BLaER1 (cell line): ENCODE data around the gene VPS37B.
A peak's percentile ranks its signal among the peaks of the same experiment; 100 is the strongest.
"Not testable (repeated sequence)": the region's sequence is repeated elsewhere in the genome, so short reads cannot be mapped to it uniquely, and the experiment has no call there.

Experiments
- H3K27ac ChIP-seq: shearing (Covaris generic); formaldehyde crosslinking; 2 replicates; pipeline ENCODE4 v1.8.1; 2022
- H3K27me3 ChIP-seq: shearing (Covaris generic); formaldehyde crosslinking; 2 replicates; pipeline ENCODE4 v1.8.1; 2022
- H3K36me3 ChIP-seq: shearing (Covaris generic); formaldehyde crosslinking; 2 replicates; pipeline ENCODE4 v1.8.1; 2022
- H3K4me1 ChIP-seq: shearing (Covaris generic); formaldehyde crosslinking; 2 replicates; pipeline ENCODE4 v1.8.1; 2022
- H3K4me2 ChIP-seq: shearing (Covaris generic); formaldehyde crosslinking; 2 replicates; pipeline ENCODE4 v1.8.1; 2022
- H3K4me3 ChIP-seq: shearing (Covaris generic); formaldehyde crosslinking; 2 replicates; pipeline ENCODE4 v1.8.1; 2022
- H3K9ac ChIP-seq: shearing (Covaris generic); formaldehyde crosslinking; 2 replicates; pipeline ENCODE4 v1.8.1; 2022
- H3K9me3 ChIP-seq: shearing (Covaris generic); formaldehyde crosslinking; 2 replicates; pipeline ENCODE4 v1.8.1; 2022
- H4K20me1 ChIP-seq: shearing (Covaris generic); formaldehyde crosslinking; 2 replicates; pipeline ENCODE4 v1.8.1; 2022
- Cebpa-rat ChIP-seq: shearing (Covaris generic); IDR thresholded peaks from 2 replicates; pipeline ENCODE4 v1.8.1; 2022

Gene VPS37B

DNA sequence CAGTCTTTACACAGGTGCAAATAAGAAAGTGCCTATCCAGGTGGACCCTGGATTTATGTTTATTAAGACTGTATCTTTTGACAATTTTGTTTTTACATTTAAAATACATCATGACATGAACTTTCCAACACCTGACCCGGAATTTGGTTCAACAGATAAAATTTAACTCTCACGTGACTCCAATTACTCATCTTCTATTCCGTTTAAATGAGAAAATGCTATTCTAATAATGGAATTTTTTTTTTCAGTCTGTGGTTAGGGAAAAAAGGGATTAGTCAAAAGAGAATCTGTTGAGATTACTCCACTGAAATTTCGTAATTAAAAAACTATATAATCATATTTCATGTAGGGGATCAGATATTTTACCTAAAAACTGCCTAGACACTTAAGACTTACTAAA lies 11.1 kb downstream of the VPS37B start:
- H3K9me3 ChIP-seq: no peaks in the 10 kb centered on the region
- H3K9ac ChIP-seq: no peak overlapping the region
- peak overlapping the region; percentile 70; the same call in 1 of the 2 replicates for H3K27ac ChIP-seq
- no peak for TF ChIP-seq Cebpa-rat
- peak overlapping the region; percentile 96 for H3K4me2 ChIP-seq
- peaks cover 99% of the 10 kb centered on the region for H3K4me1 ChIP-seq
- H4K20me1 ChIP-seq: peaks cover 82% of the 10 kb centered on the region
- H3K27me3 ChIP-seq: no peaks in the 10 kb centered on the region
- 0 out of 2 replicates have a peak, but pooled peaks cover 5% of the 10 kb centered on the region for H3K36me3 ChIP-seq
- 0 out of 2 replicates have a peak overlapping the region, but pooled peaks have one; percentile 9 for H3K4me3 ChIP-seq

DNA sequence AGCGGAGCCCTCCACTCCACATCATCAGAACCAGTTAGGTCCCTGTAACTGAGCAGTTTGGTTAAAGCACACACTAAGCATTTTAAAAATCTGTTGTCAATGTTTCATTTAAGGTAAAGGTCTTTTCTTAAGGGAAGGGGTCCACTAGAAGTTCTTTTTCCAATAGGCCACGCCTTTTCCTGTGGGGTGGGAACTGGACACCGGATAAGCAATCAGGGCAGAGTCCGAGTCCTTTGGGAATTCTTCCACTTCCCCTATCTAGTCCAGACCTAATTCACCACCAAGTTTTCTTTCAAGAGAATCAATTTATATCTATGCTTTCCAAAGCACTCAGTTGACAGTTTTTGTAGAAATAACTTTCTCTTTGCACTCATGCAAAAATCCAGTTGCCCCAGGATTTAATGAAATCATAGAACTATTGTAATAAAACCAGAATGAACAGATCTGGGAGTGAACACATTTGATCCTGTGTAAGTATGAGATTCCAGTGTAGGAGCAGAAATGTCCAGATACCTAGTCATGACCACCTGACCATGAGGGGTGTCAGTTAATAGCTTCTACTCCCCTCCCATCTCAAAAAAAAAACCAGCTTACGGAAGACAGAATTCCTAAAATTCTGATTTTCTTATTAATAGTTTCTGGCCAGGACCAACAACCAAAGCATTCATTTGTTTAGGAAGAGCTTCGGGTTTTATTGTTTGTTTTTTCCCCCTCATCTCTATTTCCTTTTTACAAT lies 11.7 kb downstream of the VPS37B start:
- Histone ChIP-seq H3K9ac (no peak overlapping the region; the same call in 1 of the 2 replicates), H3K36me3 (0 out of 2 replicates have a peak, but pooled peaks cover 11% of the 10 kb centered on the region), H3K27ac (peak overlapping the region; percentile 70), H3K4me1 (peaks cover 99% of the 10 kb centered on the region), H3K4me2 (peak overlapping the region; percentile 96), H3K4me3 (0 out of 2 replicates have a peak overlapping the region, but pooled peaks have one; percentile 9), H3K9me3 (no peaks in the 10 kb centered on the region), H3K27me3 (no peaks in the 10 kb centered on the region), H4K20me1 (peaks cover 83% of the 10 kb centered on the region)
- TF ChIP-seq Cebpa-rat: no peak

DNA sequence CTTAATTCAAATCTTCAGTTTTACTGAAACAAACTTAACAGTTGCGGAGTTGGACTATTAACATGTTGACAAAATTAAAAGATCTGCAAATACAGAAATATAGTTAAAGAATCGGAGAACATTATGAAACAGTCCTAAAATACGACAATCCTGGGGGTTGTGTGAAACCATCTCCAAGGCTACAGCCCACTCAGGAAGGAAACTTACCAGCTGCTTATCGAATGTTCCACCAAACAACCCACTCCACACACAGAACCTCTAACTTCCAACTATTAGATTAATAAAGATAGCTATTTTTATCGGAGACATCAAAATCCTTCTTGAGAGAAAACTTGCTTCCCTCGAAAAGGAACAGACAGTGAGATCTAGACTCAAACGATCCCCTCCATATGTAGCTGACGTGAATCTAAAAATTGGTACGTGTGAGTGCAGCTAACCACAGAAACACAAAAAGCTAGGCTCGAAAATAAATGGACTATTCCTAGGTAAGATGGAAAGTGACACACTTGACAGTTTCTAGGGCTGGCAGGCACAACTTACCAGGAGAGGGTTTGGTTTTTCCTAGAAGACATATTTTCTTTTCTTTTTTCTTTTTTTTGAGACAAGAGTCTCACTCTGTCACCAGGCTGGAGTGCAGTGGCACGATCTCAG lies 12.9 kb downstream of the VPS37B start:
- Histone ChIP-seq H3K4me2 (peak overlapping the region; percentile 96), H4K20me1 (peaks cover 85% of the 10 kb centered on the region), H3K36me3 (0 out of 2 replicates have a peak, but pooled peaks cover 22% of the 10 kb centered on the region), H3K27me3 (no peaks in the 10 kb centered on the region), H3K9ac (peak overlapping the region; percentile 65), H3K4me3 (peak overlapping the region; percentile 38), H3K9me3 (no peaks in the 10 kb centered on the region), H3K27ac (peak overlapping the region; percentile 70), H3K4me1 (peaks cover 99% of the 10 kb centered on the region)
- TF ChIP-seq Cebpa-rat: no peak

DNA sequence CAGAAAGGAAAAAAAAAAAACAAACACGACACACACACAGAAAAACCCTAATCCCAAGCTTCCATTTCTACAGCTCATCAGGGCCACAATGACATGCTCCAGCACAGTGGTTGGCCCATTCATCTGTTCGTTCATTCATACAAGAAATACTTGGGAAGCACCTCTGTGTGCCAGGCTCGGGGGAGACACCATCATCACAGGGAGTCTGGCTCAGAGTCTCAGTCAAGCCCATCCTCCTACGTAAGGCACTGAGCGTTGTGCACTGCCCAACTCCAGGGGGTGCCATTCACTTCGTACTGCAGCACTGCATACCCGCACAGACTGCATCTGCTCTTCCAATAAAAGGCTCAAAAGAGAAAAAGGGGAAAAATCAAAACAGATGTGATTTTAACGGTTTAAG lies 15.3 kb downstream of the VPS37B start:
- H3K4me3 ChIP-seq: no peak overlapping the region
- no peak for TF ChIP-seq Cebpa-rat
- H3K27me3 ChIP-seq: no peaks in the 10 kb centered on the region
- peaks cover 99% of the 10 kb centered on the region for H3K4me1 ChIP-seq
- peaks cover 89% of the 10 kb centered on the region for H4K20me1 ChIP-seq
- H3K9ac ChIP-seq: peak overlapping the region; percentile 52; the same call in 1 of the 2 replicates
- H3K27ac ChIP-seq: peak overlapping the region; percentile 66
- peak overlapping the region; percentile 96 for H3K4me2 ChIP-seq
- no peaks in the 10 kb centered on the region for H3K9me3 ChIP-seq
- H3K36me3 ChIP-seq: 0 out of 2 replicates have a peak, but pooled peaks cover 27% of the 10 kb centered on the region

DNA sequence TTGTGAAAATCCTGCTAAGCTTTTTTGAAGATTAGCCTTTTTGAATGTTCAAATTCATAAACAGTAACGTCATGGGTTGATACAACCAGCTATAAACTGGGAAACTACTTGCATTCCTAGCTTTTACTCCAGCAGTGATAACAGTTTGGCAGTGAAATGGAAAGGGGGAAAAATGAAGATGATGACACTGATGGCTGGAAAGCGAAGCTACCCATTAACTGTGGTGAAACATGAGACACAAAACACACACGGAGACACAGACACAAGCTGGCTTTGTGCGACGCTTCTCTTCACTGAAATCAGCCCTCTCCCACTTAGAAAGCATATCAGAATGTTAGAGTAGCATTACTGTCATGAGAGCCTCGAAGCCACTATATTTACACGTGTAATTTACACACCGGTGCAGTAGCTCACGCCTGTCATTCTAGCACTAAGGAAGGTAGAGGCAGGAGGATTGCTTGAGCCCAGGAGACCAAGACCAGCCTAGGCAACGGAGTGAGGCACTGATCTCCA lies 15.7 kb downstream of the VPS37B start:
- no peaks in the 10 kb centered on the region for H3K27me3 ChIP-seq
- peaks cover 89% of the 10 kb centered on the region for H4K20me1 ChIP-seq
- H3K4me2 ChIP-seq: peak overlapping the region; percentile 96
- H3K9me3 ChIP-seq: no peaks in the 10 kb centered on the region
- H3K27ac ChIP-seq: peak overlapping the region; percentile 66
- peaks cover 100% of the 10 kb centered on the region for H3K4me1 ChIP-seq
- 0 out of 2 replicates have a peak, but pooled peaks cover 27% of the 10 kb centered on the region for H3K36me3 ChIP-seq
- no peak overlapping the region for H3K4me3 ChIP-seq
- H3K9ac ChIP-seq: peak overlapping the region; percentile 52; the same call in 1 of the 2 replicates
- TF ChIP-seq Cebpa-rat: no peak

DNA sequence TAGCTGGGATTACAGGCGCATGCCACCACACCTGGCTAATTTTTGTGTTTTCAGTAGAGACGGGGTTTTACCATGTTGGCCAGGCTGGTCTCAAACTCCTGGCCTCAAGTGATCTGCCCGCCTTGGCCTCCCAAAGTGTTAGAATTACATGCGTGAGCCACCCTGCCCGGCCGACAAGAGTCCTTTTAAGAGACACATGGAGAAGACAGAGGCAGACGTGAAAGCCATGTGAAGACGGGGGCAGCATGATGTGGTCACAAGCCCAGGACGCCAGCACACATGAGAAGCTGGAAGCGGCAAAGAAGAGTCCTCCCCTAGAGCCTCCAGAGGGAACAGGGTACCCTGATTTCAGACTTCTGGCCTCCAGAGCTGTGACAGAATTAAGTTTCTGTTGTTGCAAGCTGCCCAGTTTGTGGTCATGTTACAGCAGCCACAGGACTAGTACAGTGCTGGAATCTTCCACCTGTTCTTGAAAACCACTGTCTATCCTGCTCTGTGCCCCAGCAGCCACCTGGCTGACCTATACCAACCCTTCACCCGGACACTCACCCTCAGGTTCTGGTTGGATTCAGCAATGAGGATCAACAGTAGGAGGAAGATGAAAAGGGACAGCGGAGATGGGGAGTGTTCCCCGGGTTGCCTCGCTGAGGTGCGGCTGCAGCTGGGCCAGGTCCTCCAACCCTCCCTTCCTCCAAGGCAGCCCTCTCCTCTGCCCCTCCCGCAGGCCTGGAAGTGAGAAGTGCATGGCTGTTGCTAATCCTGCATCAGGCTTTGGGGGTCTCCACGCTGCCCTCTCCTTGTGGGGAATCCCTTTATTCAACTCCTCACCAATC lies 16.9 kb downstream of the VPS37B start:
- Histone ChIP-seq H3K9ac (peak overlapping the region; percentile 33; the same call in 1 of the 2 replicates), H4K20me1 (peaks cover 78% of the 10 kb centered on the region), H3K36me3 (0 out of 2 replicates have a peak, but pooled peaks cover 27% of the 10 kb centered on the region), H3K27me3 (no peaks in the 10 kb centered on the region), H3K27ac (peak overlapping the region; percentile 60), H3K9me3 (no peaks in the 10 kb centered on the region), H3K4me1 (peaks cover 100% of the 10 kb centered on the region), H3K4me2 (peak overlapping the region; percentile 96), H3K4me3 (no peak overlapping the region)
- no peak for TF ChIP-seq Cebpa-rat

DNA sequence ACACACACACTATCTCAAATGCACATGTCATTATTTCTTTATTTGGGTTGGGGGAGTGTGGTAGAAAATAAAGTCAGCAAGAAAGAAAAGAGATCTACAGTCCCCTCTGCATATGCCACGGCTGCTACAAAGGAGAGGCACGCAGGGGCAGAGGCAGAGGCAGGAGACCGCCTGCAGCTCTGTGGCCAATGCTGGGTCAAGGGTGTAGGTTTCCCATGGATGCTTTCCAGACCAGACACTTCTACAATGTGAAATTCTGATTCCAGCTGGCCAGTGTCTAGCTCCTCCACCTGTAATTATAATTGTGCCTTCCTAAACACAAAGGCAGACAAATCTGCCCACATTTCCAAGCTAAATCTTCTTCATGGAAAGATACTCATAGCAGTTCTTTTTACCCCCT lies 19.2 kb downstream of the VPS37B start:
- H3K27me3 ChIP-seq: no peaks in the 10 kb centered on the region
- peak overlapping the region; percentile 2; the same call in 1 of the 2 replicates for H3K9ac ChIP-seq
- H4K20me1 ChIP-seq: peaks cover 56% of the 10 kb centered on the region
- peak overlapping the region; percentile 94 for H3K4me2 ChIP-seq
- H3K4me1 ChIP-seq: peaks cover 96% of the 10 kb centered on the region
- H3K9me3 ChIP-seq: no peaks in the 10 kb centered on the region
- H3K36me3 ChIP-seq: 0 out of 2 replicates have a peak, but pooled peaks cover 27% of the 10 kb centered on the region
- no peak overlapping the region for H3K4me3 ChIP-seq
- no peak for TF ChIP-seq Cebpa-rat
- peak overlapping the region; percentile 70 for H3K27ac ChIP-seq

DNA sequence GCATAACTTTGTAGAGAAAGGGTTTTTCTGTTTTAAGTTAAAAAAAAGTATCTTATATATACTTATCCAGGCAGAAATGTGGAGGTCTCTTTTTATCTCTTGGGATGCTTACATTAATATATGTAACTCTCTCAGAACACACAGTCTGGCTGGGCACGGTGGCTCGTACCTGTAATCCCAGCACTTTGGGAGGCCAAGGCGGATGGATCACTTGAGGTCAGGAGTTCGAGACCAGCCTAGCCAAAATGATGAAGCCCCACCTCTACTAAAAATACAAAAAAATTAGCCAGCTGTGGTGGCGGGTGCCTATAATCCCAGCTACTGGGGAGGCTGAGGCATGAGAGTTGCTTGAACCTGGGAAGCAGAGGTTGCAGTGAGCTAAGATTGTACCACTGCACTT lies 19.6 kb downstream of the VPS37B start:
- not testable (repeated sequence) for H3K27me3 ChIP-seq, H3K9me3 ChIP-seq, H3K4me3 ChIP-seq
- Histone ChIP-seq H4K20me1 (peaks cover 51% of the 10 kb centered on the region), H3K4me2 (peak overlapping the region; percentile 94), H3K27ac (peak overlapping the region; percentile 70), H3K4me1 (peaks cover 94% of the 10 kb centered on the region), H3K9ac (peak overlapping the region; percentile 30), H3K36me3 (0 out of 2 replicates have a peak, but pooled peaks cover 27% of the 10 kb centered on the region)

DNA sequence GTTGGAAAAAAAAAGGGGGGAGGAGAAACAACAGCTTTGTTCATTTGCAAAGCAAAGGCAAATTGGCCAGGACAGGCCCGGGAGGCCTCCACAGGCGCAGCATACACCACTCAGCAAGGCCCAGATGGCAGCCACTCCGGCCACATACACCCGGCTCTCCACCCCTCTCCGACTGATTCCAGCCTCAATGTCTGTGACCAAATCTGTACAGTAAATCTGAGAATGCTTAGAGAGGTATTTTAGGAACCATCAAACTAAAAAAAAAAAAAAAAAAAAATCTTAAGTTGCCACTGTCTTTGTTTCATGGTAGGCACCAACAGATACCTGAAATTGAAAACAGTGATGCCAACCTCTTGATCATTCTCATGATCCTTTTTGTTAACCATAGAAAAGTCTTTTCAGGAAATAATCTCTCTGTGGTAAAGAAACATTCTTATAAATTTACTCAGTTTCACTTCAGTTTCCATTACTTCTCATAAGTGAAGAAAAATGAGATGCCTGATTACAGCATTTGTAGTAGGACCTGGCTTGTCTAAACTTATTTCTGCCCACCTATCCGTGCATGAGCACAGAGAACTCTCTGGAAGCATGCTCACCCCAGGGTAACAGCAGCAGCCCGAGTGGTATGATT lies 20.2 kb downstream of the VPS37B start:
- no peaks in the 10 kb centered on the region for H3K9me3 ChIP-seq
- H3K4me2 ChIP-seq: peak overlapping the region; percentile 94
- no peaks in the 10 kb centered on the region for H3K27me3 ChIP-seq
- peak overlapping the region; percentile 30 for H3K9ac ChIP-seq
- peak overlapping the region; percentile 70 for H3K27ac ChIP-seq
- H3K4me1 ChIP-seq: peaks cover 94% of the 10 kb centered on the region
- H3K4me3 ChIP-seq: no peak overlapping the region
- peaks cover 45% of the 10 kb centered on the region for H4K20me1 ChIP-seq
- TF ChIP-seq Cebpa-rat: no peak
- peaks cover 28% of the 10 kb centered on the region; the same call in 1 of the 2 replicates for H3K36me3 ChIP-seq
